H1 (cell line): ENCODE measurements around the gene PHF1. TPM values are rescaled to one million over a fixed set of nuclear protein-coding genes. Genes with fewer than 3 reads are reported as not detected.

Experiments
- ASH2L ChIP-seq: fragments of 200-600, 300-600 bp; sonication (generic); IDR thresholded peaks from one replicate; pipeline ENCODE4 v1.7.1; 2017; ENCODE audit warnings: low read length
- ATF3 ChIP-seq: IDR thresholded peaks from 2 replicates; pipeline ENCODE4 v1.6.1; 2011; ENCODE audit warnings: low read depth, mild to moderate bottlenecking, low read length; ENCODE audit not compliant: insufficient read depth
- CBX5 ChIP-seq: fragments of 300-800, 300-1000 bp; sonication (generic); IDR thresholded peaks from 2 replicates; pipeline ENCODE4 v1.7.1; 2016; ENCODE audit warnings: antibody characterized with exemption, low read length, low read depth
- EP300 ChIP-seq, 2 experiments: IDR thresholded peaks; 1 replicate in 1 of 2; 2 replicates in 1 of 2; pipeline ENCODE4 v1.6.1; 2011 to 2012; ENCODE audit warnings: low read depth in 2 of 2, low read length in 2 of 2, mild to moderate bottlenecking in 2 of 2, borderline replicate concordance in 1 of 2, inconsistent platforms in 1 of 2, moderate library complexity in 1 of 2
- EZH2 ChIP-seq: fragments of 200-600 bp; sonication (generic); IDR thresholded peaks from 2 replicates; pipeline ENCODE4 v1.7.1; 2012; ENCODE audit warnings: low read depth, mild to moderate bottlenecking, moderate library complexity, low read length, inconsistent platforms; ENCODE audit not compliant: severe bottlenecking
- FOSL1 ChIP-seq: IDR thresholded peaks from 2 replicates; pipeline ENCODE4 v1.6.1; 2011; ENCODE audit warnings: mild to moderate bottlenecking, low read depth, low read length, moderate library complexity; ENCODE audit not compliant: insufficient read depth
- HDAC6 ChIP-seq: IDR thresholded peaks from one replicate; pipeline ENCODE4 v1.7.1; 2012; ENCODE audit warnings: low read depth, mild to moderate bottlenecking, inconsistent platforms, low read length, moderate library complexity
- KDM4A ChIP-seq: IDR thresholded peaks from one replicate; pipeline ENCODE4 v1.7.1; 2012; ENCODE audit warnings: low read depth, mild to moderate bottlenecking, moderate library complexity, low read length, inconsistent platforms; ENCODE audit not compliant: severe bottlenecking
- MAX ChIP-seq: IDR thresholded peaks from 2 replicates; pipeline ENCODE4 v1.6.1; 2012; ENCODE audit warnings: inconsistent platforms
- NANOG ChIP-seq: IDR thresholded peaks from 2 replicates; pipeline ENCODE4 v1.6.1; 2011; ENCODE audit warnings: low read length, low read depth, mild to moderate bottlenecking, inconsistent platforms; ENCODE audit not compliant: insufficient read depth, poor library complexity, severe bottlenecking
- PHF8 ChIP-seq: fragments of 200-600 bp; sonication (generic); conservative IDR thresholded peaks from 2 replicates; pipeline ENCODE4 v1.7.1; 2012; ENCODE audit warnings: low read depth, mild to moderate bottlenecking, inconsistent platforms, low read length, moderate library complexity
- POLR2A ChIP-seq, 2 experiments: IDR thresholded peaks; 1 replicate in 1 of 2; 2 replicates in 1 of 2; pipeline ENCODE4 v1.6.1; 2011; ENCODE audit warnings: low read depth in 2 of 2, low read length in 2 of 2, mild to moderate bottlenecking in 2 of 2; ENCODE audit errors: control extremely low read depth in 1 of 2
- POU5F1 ChIP-seq: IDR thresholded peaks from 2 replicates; pipeline ENCODE4 v1.6.1; 2011; ENCODE audit warnings: low read depth, mild to moderate bottlenecking, low read length, moderate library complexity
- SIRT6 ChIP-seq: IDR thresholded peaks from one replicate; pipeline ENCODE4 v1.7.1; 2012; ENCODE audit warnings: low read length, inconsistent platforms
- SIX5 ChIP-seq: IDR thresholded peaks from 2 replicates; pipeline ENCODE4 v1.6.1; 2011; ENCODE audit warnings: mild to moderate bottlenecking, low read depth, low read length
- SP2 ChIP-seq: IDR thresholded peaks from 2 replicates; pipeline ENCODE4 v1.6.1; 2012; ENCODE audit warnings: mild to moderate bottlenecking, low read length, inconsistent platforms
- SP4 ChIP-seq: IDR thresholded peaks from 2 replicates; pipeline ENCODE4 v1.6.1; 2012; ENCODE audit warnings: low read length, inconsistent platforms
- SRF ChIP-seq: IDR thresholded peaks from 2 replicates; pipeline ENCODE4 v1.6.1; 2011; ENCODE audit warnings: mild to moderate bottlenecking, low read depth, low read length, moderate library complexity
- SUZ12 ChIP-seq: fragments of 200-600 bp; sonication (generic); IDR thresholded peaks from 2 replicates; pipeline ENCODE4 v1.6.1; 2012; ENCODE audit warnings: mild to moderate bottlenecking, inconsistent platforms, low read length, moderate library complexity, mixed read lengths
- TAF1 ChIP-seq: IDR thresholded peaks from 2 replicates; pipeline ENCODE4 v1.6.1; 2011; ENCODE audit warnings: mild to moderate bottlenecking, low read depth, low read length
- TCF12 ChIP-seq: IDR thresholded peaks from 2 replicates; pipeline ENCODE4 v1.6.1; 2011; ENCODE audit warnings: low read depth, mild to moderate bottlenecking, low read length
- ZNF274 ChIP-seq: IDR thresholded peaks from 2 replicates; pipeline ENCODE4 v1.7.0; 2012; ENCODE audit warnings: low read length, borderline replicate concordance; ENCODE audit errors: extremely low read depth
- polyA plus RNA-seq, 7 experiments: library from polyadenylated mRNA; depleted of rRNA in 3 of 7; stranded (reverse) in 5 of 7; unstranded in 2 of 7; fragments of >200 nt in 5 of 7; fragments of 200-250 nt in 2 of 7; gene quantifications; 1 replicate in 5 of 7; 2 replicates in 1 of 7; 4 replicates in 1 of 7; pipeline versions ENCODE4 v1.2.1 to v1.2.3, GENCODE V29; 2011 to 2013; ENCODE audit warnings: missing spikeins in 2 of 7, mixed read lengths in 2 of 7
- total RNA-seq: library from RNA; stranded (reverse); fragmentation: NEBNext Ultra II Directional; extraction: Animal tissue kit (Norgen Biotek cat#: 25700); gene quantifications from 2 replicates; pipeline ENCODE4 v1.2.1, GENCODE V29; 2021

PHF1 gene
- total and polyA plus RNA-seq, 2 of the 8 experiments (the other 6 are each of a cell fraction or from before 2014, with no cell fraction given) = 47.3 to 78.6 TPM

- peak; percentile 89 for TF ChIP-seq MAX
- no peak for TF ChIP-seq ATF3
- no peak for TF ChIP-seq TCF12
- TF ChIP-seq NANOG = no peak
- no peak for TF ChIP-seq POU5F1
- no peak for TF ChIP-seq HDAC6
- TF ChIP-seq SRF = no peak
- TF ChIP-seq SP4 = peak; percentile 66; the same call in 1 of the 2 replicates
- peak; percentile 75 for TF ChIP-seq ASH2L
- TF ChIP-seq POLR2A (IDR thresholded peaks at IDR 0.05; ENCODE audit: control extremely low read depth in 1 of 2, low read depth in 2 of 2, low read length in 2 of 2) = peak; percentile 76 to 78
- TF ChIP-seq ZNF274 = no peak
- no peak for TF ChIP-seq SUZ12
- peak; percentile 24; the same call in 1 of the 2 replicates for TF ChIP-seq SP2
- no peak for TF ChIP-seq SIRT6
- TF ChIP-seq PHF8 = peak; percentile 67; the same call in 1 of the 2 replicates
- TF ChIP-seq KDM4A = peak; percentile 70
- no peak for TF ChIP-seq CBX5
- no peak for TF ChIP-seq EZH2
- TF ChIP-seq SIX5 = no peak
- no peak for TF ChIP-seq FOSL1
- TF ChIP-seq TAF1 = peak; percentile 56
- TF ChIP-seq EP300 (IDR thresholded peaks at IDR 0.05; ENCODE audit: borderline replicate concordance in 1 of 2, low read depth in 2 of 2, low read length in 2 of 2) = no peak
Observed at GRCh38 chr6:33454009-33454946, 43.5 kb downstream of the PHF1 start, which contains the start of gene ZBTB9 (continued).
